ENCODE data around the gene ASIP.

DNA sequence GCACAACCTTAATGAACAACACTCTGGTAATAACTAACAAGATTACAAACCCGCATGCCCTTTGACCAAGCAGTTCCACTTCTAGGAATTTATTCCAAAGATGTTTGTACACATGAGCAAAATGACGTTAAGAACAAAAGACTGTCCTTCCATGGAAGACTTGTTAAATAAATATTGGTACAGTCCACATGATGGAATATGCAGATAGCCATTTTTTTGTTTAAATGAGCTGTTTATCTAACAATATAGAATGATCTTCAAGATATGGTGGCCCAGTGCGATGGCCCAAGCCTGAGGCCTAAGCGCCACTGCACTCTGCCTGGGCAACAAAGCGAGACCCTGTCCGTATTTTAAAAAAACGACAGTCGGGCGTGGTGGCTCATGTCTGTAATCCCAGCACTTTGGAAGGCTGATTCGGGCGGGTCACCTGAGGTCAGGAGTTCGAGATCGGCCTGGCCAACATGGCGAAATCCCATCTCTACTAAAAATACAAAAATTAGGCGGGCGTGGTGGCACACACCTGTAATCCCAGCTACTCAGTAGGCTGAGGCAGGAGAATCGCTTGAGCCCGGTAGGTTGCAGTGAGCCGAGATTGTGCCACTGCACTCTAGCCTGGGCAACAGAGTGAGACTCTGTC lies 69.4 kb downstream of the ASIP start:
- no peak for TF ChIP-seq SPI1 (IDR thresholded peaks at IDR 0.05; ENCODE audit: low read depth, low read length)
- no peak for TF ChIP-seq POLR2AphosphoS5 (IDR thresholded peaks at IDR 0.05; ENCODE audit: low read depth, low read length)
- no peak for TF ChIP-seq TAF1 (IDR thresholded peaks at IDR 0.05; ENCODE audit: low read depth, low read length)

Measured in GM12891 (cell line).